HepG2 (cell line): ENCODE measurements around the gene PARD3. TPM values are rescaled to one million over a fixed set of nuclear protein-coding genes. Genes with fewer than 3 reads are reported as not detected.

ENCODE experiments used
- EP300 ChIP-seq, 3 experiments: sonication (generic) in 1 of 3; formaldehyde crosslinking in 1 of 3; IDR thresholded peaks; 2 replicates each; pipeline versions ENCODE4 v1.5.1 to v1.6.1; 2011 to 2020; ENCODE audit warnings: low read depth in 2 of 3, low read length in 2 of 3, borderline replicate concordance in 1 of 3, improper control_type of control experiment in 1 of 3, mild to moderate bottlenecking in 1 of 3, missing genetic modification reagents in 1 of 3, moderate library complexity in 1 of 3
- FIP1L1 ChIP-seq: fragments of 200-400 bp; formaldehyde crosslinking; IDR thresholded peaks from 2 replicates; pipeline ENCODE4 v1.6.1; 2018; ENCODE audit warnings: low read depth, mild to moderate bottlenecking, low read length, moderate library complexity, borderline replicate concordance; ENCODE audit not compliant: insufficient read depth
- HNF4A ChIP-seq: sonication (generic); formaldehyde crosslinking; IDR thresholded peaks from 2 replicates; pipeline ENCODE4 v1.4.0; 2020; ENCODE audit warnings: missing genetic modification reagents
- NAIF1 ChIP-seq: sonication (generic); formaldehyde crosslinking; IDR thresholded peaks from 2 replicates; pipeline ENCODE4 v1.5.0; 2020; ENCODE audit warnings: mild to moderate bottlenecking, missing genetic modification reagents, borderline replicate concordance
- ONECUT2 ChIP-seq: sonication (generic); formaldehyde crosslinking; IDR thresholded peaks from 2 replicates; pipeline ENCODE4 v1.4.0; 2020; ENCODE audit warnings: missing genetic modification reagents
- PAXIP1 ChIP-seq: sonication (generic); formaldehyde crosslinking; conservative IDR thresholded peaks from 2 replicates; pipeline ENCODE4 v1.4.0; 2020; ENCODE audit warnings: mild to moderate bottlenecking, missing genetic modification reagents, moderate library complexity
- RBM22 ChIP-seq: fragments of 200-400 bp; formaldehyde crosslinking; optimal IDR thresholded peaks from 2 replicates; pipeline ENCODE3; 2017; ENCODE audit warnings: mild to moderate bottlenecking, low read length, moderate library complexity
- RFXANK ChIP-seq: IDR thresholded peaks from 2 replicates; pipeline ENCODE4 v1.6.1; 2016
- RXRB ChIP-seq: IDR thresholded peaks from 2 replicates; pipeline ENCODE4 v1.6.1; 2016; ENCODE audit warnings: borderline replicate concordance, missing genetic modification reagents, missing compliant biosample characterization
- SETDB1 ChIP-seq: sonication (generic); formaldehyde crosslinking; IDR thresholded peaks from 2 replicates; pipeline ENCODE4 v1.5.1; 2020; ENCODE audit warnings: missing genetic modification reagents, mild to moderate bottlenecking, borderline replicate concordance
- SOX13 ChIP-seq, 3 experiments: fragments of 450-650 bp in 1 of 3; sonication (generic) in 1 of 3; formaldehyde crosslinking in 1 of 3; IDR thresholded peaks in 2 of 3; conservative IDR thresholded peaks in 1 of 3; 2 replicates each; pipeline versions ENCODE4 v1.5.0 to v1.6.1; 2016 to 2020; ENCODE audit warnings: antibody characterized with exemption in 1 of 3, mild to moderate bottlenecking in 1 of 3, missing compliant biosample characterization in 1 of 3, missing genetic modification reagents in 1 of 3, moderate library complexity in 1 of 3
- TCF7 ChIP-seq: sonication (generic); IDR thresholded peaks from 2 replicates; pipeline ENCODE4 v1.6.1; 2016; ENCODE audit warnings: antibody characterized with exemption, low read depth
- TFDP1 ChIP-seq: IDR thresholded peaks from 2 replicates; pipeline ENCODE4 v1.6.1; 2016; ENCODE audit warnings: missing compliant biosample characterization, missing genetic modification reagents, borderline replicate concordance
- TOE1 ChIP-seq: sonication (generic); formaldehyde crosslinking; IDR thresholded peaks from 2 replicates; pipeline ENCODE4 v1.4.0; 2020; ENCODE audit warnings: mild to moderate bottlenecking, missing genetic modification reagents
- ZBTB2 ChIP-seq: sonication (generic); formaldehyde crosslinking; IDR thresholded peaks from 2 replicates; pipeline ENCODE4 v1.8.0; 2022; ENCODE audit warnings: low read depth, missing genetic modification reagents
- ZKSCAN8 ChIP-seq: IDR thresholded peaks from 2 replicates; pipeline ENCODE4 v1.6.1; 2016; ENCODE audit warnings: borderline replicate concordance, missing genetic modification reagents, missing compliant biosample characterization
- ZMYM4 ChIP-seq: sonication (generic); formaldehyde crosslinking; IDR thresholded peaks from 2 replicates; pipeline ENCODE4 v1.8.1; 2023; ENCODE audit warnings: mild to moderate bottlenecking, missing genetic modification reagents
- ZNF230 ChIP-seq: sonication (generic); formaldehyde crosslinking; IDR thresholded peaks from 2 replicates; pipeline ENCODE4 v1.4.0; 2020; ENCODE audit warnings: mild to moderate bottlenecking, missing genetic modification reagents
- ZNF24 ChIP-seq: fragments of 450-650 bp; IDR thresholded peaks from 2 replicates; pipeline ENCODE4 v1.6.1; 2017; ENCODE audit warnings: antibody characterized with exemption, mild to moderate bottlenecking
- ZNF251 ChIP-seq: sonication (generic); formaldehyde crosslinking; IDR thresholded peaks from 2 replicates; pipeline ENCODE4 v1.9.0; 2021; ENCODE audit warnings: mild to moderate bottlenecking, missing genetic modification reagents
- ZNF44 ChIP-seq: sonication (generic); formaldehyde crosslinking; IDR thresholded peaks from 2 replicates; pipeline ENCODE4 v1.5.1; 2020; ENCODE audit warnings: mild to moderate bottlenecking, missing genetic modification reagents
- ZNF577 ChIP-seq: sonication (generic); formaldehyde crosslinking; IDR thresholded peaks from 2 replicates; pipeline ENCODE4 v1.4.0; 2020; ENCODE audit warnings: mild to moderate bottlenecking, low read depth, missing genetic modification reagents, borderline replicate concordance
- ZNF703 ChIP-seq: sonication (generic); formaldehyde crosslinking; IDR thresholded peaks from 2 replicates; pipeline ENCODE4 v1.5.1; 2020; ENCODE audit warnings: missing genetic modification reagents, mild to moderate bottlenecking, moderate library complexity, borderline replicate concordance
- ZSCAN30 ChIP-seq: sonication (generic); formaldehyde crosslinking; IDR thresholded peaks from 2 replicates; pipeline ENCODE4 v1.5.0; 2020; ENCODE audit warnings: mild to moderate bottlenecking, missing genetic modification reagents
- polyA plus RNA-seq, 8 experiments: library from polyadenylated mRNA; depleted of rRNA in 3 of 8; stranded (reverse) in 7 of 8; unstranded in 1 of 8; fragments of >200 nt; fragmentation: Illumina TruSeq in 4 of 8; extraction: Trizol in 4 of 8; gene quantifications; 2 replicates each; pipeline versions ENCODE4 v1.2.1 to v1.2.3, GENCODE V29; 2011 to 2016; ENCODE audit warnings: low read depth in 4 of 8, missing spikeins in 1 of 8, mixed read lengths in 1 of 8; ENCODE audit not compliant: insufficient read depth in 1 of 8
- total RNA-seq, 5 experiments: library from RNA; depleted of rRNA; stranded (reverse); fragments of >200 nt; fragmentation: Illumina TruSeq; extraction: Trizol; gene quantifications; 2 replicates each; pipeline ENCODE4 v1.2.3, GENCODE V29; 2016; ENCODE audit warnings: low read depth in 1 of 5

The PARD3 gene
- total and polyA plus RNA-seq, 2 of the 13 experiments (the other 11 are each of a cell fraction or from before 2014, with no cell fraction given): 40.9 to 60.0 TPM

- TF ChIP-seq TCF7: peak; percentile 58
- no peak for TF ChIP-seq TOE1
- TF ChIP-seq ONECUT2 (CRISPR knock-in tag): no peak
- TF ChIP-seq SOX13 (IDR thresholded peaks at IDR 0.05): no peak
- TF ChIP-seq SOX13 (CRISPR knock-in tag; conservative IDR thresholded peaks at IDR 0.05 in 1 of 2, IDR thresholded peaks at IDR 0.05 in 1 of 2): peak in 1 of 2 experiments; percentile 45; a peak in 1 of 4 replicates
- TF ChIP-seq RFXANK (CRISPR knock-in tag): no peak
- TF ChIP-seq EP300 (IDR thresholded peaks at IDR 0.05; ENCODE audit: low read depth in 2 of 2, low read length in 2 of 2): peak in 1 of 2 experiments; percentile 63; a peak in 2 of 4 replicates
- TF ChIP-seq EP300 (CRISPR knock-in tag; IDR thresholded peaks at IDR 0.05; ENCODE audit: borderline replicate concordance): no peak
- TF ChIP-seq ZNF230 (CRISPR knock-in tag): no peak
- TF ChIP-seq RBM22: no peak
- TF ChIP-seq ZKSCAN8 (CRISPR knock-in tag): no peak
- no peak for TF ChIP-seq ZNF44
- peak; percentile 59 for TF ChIP-seq PAXIP1 (CRISPR knock-in tag)
- TF ChIP-seq ZNF577 (CRISPR knock-in tag): no peak
- no peak for TF ChIP-seq SETDB1 (CRISPR knock-in tag)
- TF ChIP-seq ZMYM4 (CRISPR knock-in tag): 0 out of 2 replicates have a peak, but pooled peaks have one; percentile 40
- peak; percentile 81 for TF ChIP-seq ZNF24
- TF ChIP-seq HNF4A: 0 out of 2 replicates have a peak, but pooled peaks have one; percentile 26
- TF ChIP-seq TFDP1 (CRISPR knock-in tag): no peak
- TF ChIP-seq NAIF1 (CRISPR knock-in tag): no peak
- no peak for TF ChIP-seq FIP1L1
- no peak for TF ChIP-seq ZNF251
- TF ChIP-seq ZBTB2: no peak
- TF ChIP-seq ZNF703 (CRISPR knock-in tag): no peak
- TF ChIP-seq ZSCAN30: no peak
- TF ChIP-seq RXRB (CRISPR knock-in tag): peak; percentile 57; the same call in 1 of the 2 replicates
Measured at GRCh38 chr10:34203966-34204630, 611.0 kb downstream of the PARD3 start (continued).
